GM21526 (cell line): ENCODE results near the gene CWC22.

Experiments
- ATAC-seq: cut with Tn5 transposase; IDR thresholded peaks from one replicate; pipeline ENCODE4 v1.9.1; 2021; ENCODE audit warnings: moderate library complexity; ENCODE audit not compliant: unreplicated experiment, low FRiP score

Gene CWC22

DNA sequence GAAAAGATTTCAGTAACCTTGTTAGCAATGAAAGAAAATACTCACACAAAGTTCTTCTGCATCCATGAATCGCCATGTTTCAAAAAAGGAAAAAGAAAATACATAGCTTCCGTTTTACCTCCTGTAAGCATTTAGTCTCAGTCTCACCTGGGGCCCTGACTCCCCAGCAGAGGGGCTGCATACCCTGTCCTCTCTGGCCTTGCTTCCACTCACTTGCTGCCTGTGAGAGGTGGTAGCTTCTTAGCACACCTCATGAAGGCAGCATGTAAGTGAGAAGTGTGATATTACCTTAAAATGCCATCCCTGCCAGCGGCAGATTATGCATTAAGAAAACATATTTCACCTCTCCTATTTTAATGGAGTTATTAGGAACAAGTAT is 96.4 kb downstream of the CWC22 start:
- ATAC-seq: no peak

DNA sequence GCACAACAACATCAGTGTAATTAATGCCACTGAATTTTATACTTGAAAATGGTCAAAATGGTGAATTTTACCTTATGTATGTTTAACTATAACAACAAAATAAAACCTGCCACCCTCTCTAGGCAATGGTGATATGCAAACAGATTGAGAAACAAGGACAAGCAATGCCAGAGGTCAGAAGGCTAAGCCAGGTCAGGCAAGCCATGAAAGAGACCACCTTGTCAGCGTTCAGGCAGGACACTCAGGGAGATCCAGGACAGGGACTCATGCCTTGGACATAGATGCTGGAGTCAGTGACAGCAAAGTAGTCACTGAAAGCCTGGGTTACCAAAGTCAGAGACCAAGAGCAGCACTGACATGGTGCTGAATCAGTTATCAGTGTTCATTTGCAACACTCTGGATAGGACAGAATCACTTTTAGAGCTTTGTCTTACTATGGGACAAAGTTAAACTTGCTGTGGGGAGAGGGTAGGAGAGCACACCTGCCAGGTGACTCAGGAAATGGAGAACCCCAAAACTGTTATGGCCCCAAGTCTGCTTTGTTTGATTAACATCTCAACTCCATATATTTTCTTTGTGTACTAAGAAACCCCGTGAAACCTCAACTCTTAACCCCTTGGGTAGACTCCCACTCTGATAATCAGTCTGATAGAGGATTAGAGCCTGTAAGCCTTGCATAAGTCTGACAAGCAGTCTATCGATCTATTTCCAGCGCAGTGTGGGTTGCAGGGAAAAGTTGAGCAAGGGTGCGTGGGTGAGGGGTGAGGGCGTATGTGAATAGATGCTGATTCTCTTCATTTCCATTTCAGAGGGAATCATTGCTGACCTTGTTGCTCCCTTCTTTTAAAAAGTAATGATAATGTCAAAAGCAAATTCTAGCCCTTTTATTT is 97.0 kb downstream of the CWC22 start:
- no peak for ATAC-seq

DNA sequence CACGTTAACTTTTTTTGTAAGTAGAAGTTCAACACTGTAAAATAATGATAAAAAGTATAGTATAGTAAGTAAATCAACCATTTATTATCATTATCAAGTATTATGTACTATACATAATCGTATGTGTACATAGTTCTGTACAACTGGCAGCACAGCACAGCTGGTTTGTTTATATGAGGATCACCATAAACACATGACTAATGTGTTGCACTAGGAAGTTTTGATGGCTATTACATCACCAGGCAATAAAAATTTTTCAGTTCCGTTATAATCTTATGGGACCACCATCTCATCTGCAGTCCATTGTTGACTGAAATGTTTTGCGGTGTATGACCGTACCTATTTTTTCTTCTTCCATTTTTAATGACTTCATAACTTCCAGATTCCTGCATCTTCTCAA is 106.4 kb downstream of the CWC22 start:
- no peak for ATAC-seq

DNA sequence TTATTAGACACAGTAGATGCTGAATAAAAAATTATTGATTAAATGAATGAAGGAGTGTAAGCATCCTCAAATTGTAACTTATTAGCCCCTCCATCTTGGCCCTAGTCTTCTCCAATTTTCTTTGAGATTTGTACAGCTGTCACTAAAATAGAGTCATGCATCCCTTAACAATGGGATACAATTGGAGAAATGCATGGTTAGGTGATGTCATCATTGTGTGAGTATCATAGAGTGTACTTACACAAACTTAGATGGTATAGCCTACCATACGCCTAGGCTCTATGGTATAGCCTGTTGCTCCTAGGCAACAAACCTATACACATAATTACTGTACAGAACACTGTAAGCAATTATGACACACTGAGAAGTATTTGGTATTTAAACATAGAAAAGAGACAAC is 107.4 kb downstream of the CWC22 start:
- no peak for ATAC-seq

DNA sequence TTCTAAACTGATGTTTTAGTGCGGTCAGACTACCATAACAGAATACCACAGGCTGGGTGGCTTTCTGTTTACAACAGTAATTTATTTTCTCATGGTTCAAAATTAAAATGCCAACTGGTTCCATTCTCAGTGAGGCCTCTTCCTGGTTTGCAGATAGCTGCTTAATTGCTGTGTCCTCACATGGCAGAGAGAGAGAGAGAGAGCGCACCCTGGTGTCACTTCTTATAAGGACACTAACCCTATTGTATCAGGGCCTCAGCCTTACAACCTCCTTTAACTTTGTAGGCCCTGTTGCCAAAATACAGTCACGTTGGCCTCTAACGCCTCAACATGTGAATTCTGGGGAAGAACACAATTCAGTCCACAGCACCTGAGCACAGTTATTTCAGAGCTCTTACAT is 108.2 kb downstream of the CWC22 start:
- ATAC-seq: peak; percentile 98
